Psoas muscle (tissue), 8 donors: ENCODE data around the gene TMEM154. TPM values are rescaled to one million over a fixed set of nuclear protein-coding genes. Genes with fewer than 3 reads are reported as not detected.

Experiments used
- ATAC-seq, 4 donors: fragments of 200-7000 bp; cut with Tn5 transposase; one replicate each; pipeline ENCODE4 v1.9.1; 2020; ENCODE audit warnings: moderate library complexity in 3 of 4, mild to moderate bottlenecking in 2 of 4
- DNase-seq, 2 donors: peaks; one replicate each; pipeline ENCODE4 v3.0.0-alpha.2; 2020
- H3K27ac ChIP-seq: fragments of 200-600 bp; one replicate; pipeline ENCODE4 v1.8.0; 2022
- H3K27me3 ChIP-seq, 3 donors: fragments of 200-600 bp in 1 of 3; one replicate each; pipeline versions ENCODE4 v1.6.1 to v1.8.0; 2013 to 2022; ENCODE audit warnings: low read length in 2 of 3, mild to moderate bottlenecking in 2 of 3, moderate library complexity in 1 of 3; ENCODE audit not compliant: insufficient read depth in 3 of 3
- H3K36me3 ChIP-seq, 2 donors: fragments of 200-600 bp in 1 of 2; one replicate each; pipeline versions ENCODE4 v1.6.1 to v1.8.0; 2013 to 2022; ENCODE audit warnings: low read depth in 1 of 2, mild to moderate bottlenecking in 1 of 2, moderate library complexity in 1 of 2; ENCODE audit not compliant: insufficient read depth in 1 of 2
- H3K4me1 ChIP-seq: fragments of 200-600 bp; one replicate; pipeline ENCODE4 v1.8.0; 2022
- H3K4me3 ChIP-seq: fragments of 200-600 bp; one replicate; pipeline ENCODE4 v1.8.0; 2022; ENCODE audit warnings: mild to moderate bottlenecking
- H3K9me3 ChIP-seq: fragments of 200-600 bp; one replicate; pipeline ENCODE4 v1.8.0; 2022
- CTCF ChIP-seq: fragments of 200-600 bp; IDR thresholded peaks from one replicate; pipeline ENCODE4 v1.8.0; 2022; ENCODE audit warnings: antibody characterized with exemption
- WGBS, 3 donors: extraction: QIAGEN DNeasy Blood & Tissue Kit; methylation state at CpG; one replicate each; pipeline versions ENCODE4 v1.1.6 to v1.1.7; 2013; 5-methylcytosine and 5-hydroxymethylcytosine counted together
- intact Hi-C, 2 donors: fragments of 100-400 bp; cut with DNase I; formaldehyde crosslinking; loops; one replicate each; pipeline versions ENCODE4 v1.11.0 to v1.14.2; 2022
- polyA plus RNA-seq, 3 donors: library from polyadenylated mRNA; stranded (reverse); fragments of 200-250 nt; gene quantifications; one replicate each; pipeline ENCODE4 v1.2.3, GENCODE V29; 2013
- total RNA-seq, 4 donors: library from RNA; stranded (reverse); fragmentation: NEBNext Ultra II Directional in 2 of 4; extraction: Animal tissue kit (Norgen Biotek cat#: 25700) in 2 of 4; gene quantifications; one replicate each; pipeline versions ENCODE4 v1.2.1 to v1.2.4, GENCODE V29; 2021 to 2023
- donor health status: healthy with polysubstance abuse.
- donor health status: DM: no; HTN: no; CAD: no; lungs with moderate emphysema.
- donor health status: Bipolar disorder and iron deficiency.
- donor health status: healthy.
- donor health status: DM: yes; HTN: yes; CAD: no.
- donor health status: DM: no; HTN: no; CAD: no.
- donor health status: DM: no; HTN: no; CAD: no.
- donor health status: DM: yes; HTN: yes; CAD: no.

Gene TMEM154
- total and polyA plus RNA-seq, 7 donors, result 0.06 to 0.98 (median 0.40) TPM

GRCh38 chr4:152698089-152698499, 18.3 kb upstream of the TMEM154 start:
- Histone ChIP-seq H3K27ac (no peak overlapping the region), H3K27me3 (peaks cover 0 to 1% (median 0%) of the 10 kb centered on the region in 3 donors), H3K4me1 (peaks cover 3% of the 10 kb centered on the region), H3K9me3 (no peaks in the 10 kb centered on the region), H3K36me3 (no peaks in the 10 kb centered on the region), H3K4me3 (no peak overlapping the region)
- intact Hi-C loops, result no loop called here
- no peak for TF ChIP-seq CTCF
- DNase-seq (no peak), ATAC-seq (no peak)
- 0 to 62% (median 0%) methylated on average over 1 of the region's 1 CpG for WGBS, 3 donors

- Histone ChIP-seq H3K27ac (peak overlapping the region; percentile 37), H3K4me1 (peaks cover 3% of the 10 kb centered on the region), H3K4me3 (no peak overlapping the region), H3K27me3 (peaks cover 0 to 1% (median 0%) of the 10 kb centered on the region in 3 donors), H3K36me3 (no peaks in the 10 kb centered on the region), H3K9me3 (no peaks in the 10 kb centered on the region)
- no peak for DNase-seq
- WGBS, 3 donors, result 49 to 72% (median 55%) methylated on average over 3 of the region's 3 CpGs
- peak in 3 of 4 donors; percentile 46 to 79 (median 72) for ATAC-seq
- no peak for TF ChIP-seq CTCF
- intact Hi-C loops, result no loop called here
Observed at GRCh38 chr4:152697284-152698088, 17.7 kb upstream of the TMEM154 start.

- H3K27me3 ChIP-seq, result no peaks in the 10 kb centered on the region
- ATAC-seq (peak; percentile 37 to 74 (median 56)), DNase-seq (no peak)
- no peaks in the 10 kb centered on the region for H3K36me3 ChIP-seq
- WGBS, 3 donors, result 22 to 39% (median 27%) methylated on average over 5 of the region's 5 CpGs
- H3K9me3 ChIP-seq, result no peaks in the 10 kb centered on the region
- TF ChIP-seq CTCF, result no peak
- no peak overlapping the region for H3K4me3 ChIP-seq
- H3K27ac ChIP-seq, result peak overlapping the region; percentile 37
- H3K4me1 ChIP-seq, result peaks cover 6% of the 10 kb centered on the region
- intact Hi-C loops, result no loop called here
Observed at GRCh38 chr4:152696764-152697261, 17.0 kb upstream of the TMEM154 start.

GRCh38 chr4:152693871-152694270, 14.1 kb upstream of the TMEM154 start:
- TF ChIP-seq CTCF, result no peak
- H3K27ac ChIP-seq, result no peak overlapping the region
- no peak for DNase-seq
- no peaks in the 10 kb centered on the region for H3K9me3 ChIP-seq
- intact Hi-C loops, result no loop called here
- WGBS, 3 donors, result 95 to 98% (median 95%) methylated on average over 5 of the region's 5 CpGs
- no peaks in the 10 kb centered on the region for H3K36me3 ChIP-seq
- ATAC-seq, result no peak
- peaks cover 23% of the 10 kb centered on the region for H3K4me1 ChIP-seq
- H3K4me3 ChIP-seq, result no peak overlapping the region
- H3K27me3 ChIP-seq, result no peaks in the 10 kb centered on the region
